GM12873 (cell line): ENCODE data around the gene ULK3.

ENCODE experiments used
- TF ChIP-seq, protein P1 (sequence below): IDR thresholded peaks from 2 replicates; pipeline ENCODE4 v1.5.1; 2012; ENCODE audit warnings: low read depth, mild to moderate bottlenecking, moderate library complexity, low read length, control low read depth; ENCODE audit not compliant: insufficient read depth; ENCODE audit errors: missing control alignments

The ULK3 gene

DNA sequence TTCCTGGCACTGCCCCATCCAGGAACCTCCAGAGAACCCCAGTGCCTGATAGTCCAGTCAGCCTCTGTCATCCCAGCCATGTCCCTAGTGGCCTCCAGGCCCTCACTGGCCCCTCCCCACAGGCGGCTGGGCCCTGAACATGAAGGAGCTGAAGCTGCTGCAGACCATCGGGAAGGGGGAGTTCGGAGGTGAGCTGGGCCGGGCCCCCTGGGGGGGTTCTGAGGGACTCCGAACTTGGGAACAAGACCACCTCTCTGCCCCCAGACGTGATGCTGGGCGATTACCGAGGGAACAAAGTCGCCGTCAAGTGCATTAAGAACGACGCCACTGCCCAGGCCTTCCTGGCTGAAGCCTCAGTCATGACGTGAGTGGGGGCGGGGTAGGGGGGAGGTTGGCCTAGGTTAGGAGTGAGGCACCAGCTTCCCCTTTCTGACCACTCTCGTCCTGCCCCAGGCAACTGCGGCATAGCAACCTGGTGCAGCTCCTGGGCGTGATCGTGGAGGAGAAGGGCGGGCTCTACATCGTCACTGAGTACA is 42.3 kb downstream of the ULK3 start:
- TF ChIP-seq, protein P1, sequence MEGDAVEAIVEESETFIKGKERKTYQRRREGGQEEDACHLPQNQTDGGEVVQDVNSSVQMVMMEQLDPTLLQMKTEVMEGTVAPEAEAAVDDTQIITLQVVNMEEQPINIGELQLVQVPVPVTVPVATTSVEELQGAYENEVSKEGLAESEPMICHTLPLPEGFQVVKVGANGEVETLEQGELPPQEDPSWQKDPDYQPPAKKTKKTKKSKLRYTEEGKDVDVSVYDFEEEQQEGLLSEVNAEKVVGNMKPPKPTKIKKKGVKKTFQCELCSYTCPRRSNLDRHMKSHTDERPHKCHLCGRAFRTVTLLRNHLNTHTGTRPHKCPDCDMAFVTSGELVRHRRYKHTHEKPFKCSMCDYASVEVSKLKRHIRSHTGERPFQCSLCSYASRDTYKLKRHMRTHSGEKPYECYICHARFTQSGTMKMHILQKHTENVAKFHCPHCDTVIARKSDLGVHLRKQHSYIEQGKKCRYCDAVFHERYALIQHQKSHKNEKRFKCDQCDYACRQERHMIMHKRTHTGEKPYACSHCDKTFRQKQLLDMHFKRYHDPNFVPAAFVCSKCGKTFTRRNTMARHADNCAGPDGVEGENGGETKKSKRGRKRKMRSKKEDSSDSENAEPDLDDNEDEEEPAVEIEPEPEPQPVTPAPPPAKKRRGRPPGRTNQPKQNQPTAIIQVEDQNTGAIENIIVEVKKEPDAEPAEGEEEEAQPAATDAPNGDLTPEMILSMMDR: no peak

GRCh38 chr15:74799856-74800558 is 42.9 kb downstream of the ULK3 start:
- TF ChIP-seq, protein P1: peak; percentile 99

DNA sequence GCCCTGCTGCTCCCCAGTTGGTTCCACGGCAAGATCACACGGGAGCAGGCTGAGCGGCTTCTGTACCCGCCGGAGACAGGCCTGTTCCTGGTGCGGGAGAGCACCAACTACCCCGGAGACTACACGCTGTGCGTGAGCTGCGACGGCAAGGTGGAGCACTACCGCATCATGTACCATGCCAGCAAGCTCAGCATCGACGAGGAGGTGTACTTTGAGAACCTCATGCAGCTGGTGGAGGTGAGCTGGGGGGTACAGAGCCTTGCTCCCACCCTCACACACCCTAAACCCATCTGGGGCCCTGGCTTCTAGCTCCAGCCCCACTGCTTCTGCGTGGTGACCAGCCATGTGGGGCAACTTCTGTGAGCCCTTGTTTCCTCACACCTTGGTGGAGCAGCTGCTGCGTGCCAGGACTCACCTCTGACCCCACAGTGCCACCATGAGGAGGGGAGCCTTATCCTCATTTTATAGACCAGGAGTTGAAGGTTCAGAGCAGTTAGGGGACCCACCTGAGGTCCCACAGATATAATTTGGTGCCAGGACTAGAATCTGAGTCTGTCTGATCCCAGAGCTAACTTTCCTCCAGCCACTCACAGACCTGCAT is 43.6 kb downstream of the ULK3 start:
- TF ChIP-seq, protein P1: peak; percentile 17

- TF ChIP-seq, protein P1: peak; percentile 59
Observed at GRCh38 chr15:74798388-74799254, 44.3 kb downstream of the ULK3 start.

DNA sequence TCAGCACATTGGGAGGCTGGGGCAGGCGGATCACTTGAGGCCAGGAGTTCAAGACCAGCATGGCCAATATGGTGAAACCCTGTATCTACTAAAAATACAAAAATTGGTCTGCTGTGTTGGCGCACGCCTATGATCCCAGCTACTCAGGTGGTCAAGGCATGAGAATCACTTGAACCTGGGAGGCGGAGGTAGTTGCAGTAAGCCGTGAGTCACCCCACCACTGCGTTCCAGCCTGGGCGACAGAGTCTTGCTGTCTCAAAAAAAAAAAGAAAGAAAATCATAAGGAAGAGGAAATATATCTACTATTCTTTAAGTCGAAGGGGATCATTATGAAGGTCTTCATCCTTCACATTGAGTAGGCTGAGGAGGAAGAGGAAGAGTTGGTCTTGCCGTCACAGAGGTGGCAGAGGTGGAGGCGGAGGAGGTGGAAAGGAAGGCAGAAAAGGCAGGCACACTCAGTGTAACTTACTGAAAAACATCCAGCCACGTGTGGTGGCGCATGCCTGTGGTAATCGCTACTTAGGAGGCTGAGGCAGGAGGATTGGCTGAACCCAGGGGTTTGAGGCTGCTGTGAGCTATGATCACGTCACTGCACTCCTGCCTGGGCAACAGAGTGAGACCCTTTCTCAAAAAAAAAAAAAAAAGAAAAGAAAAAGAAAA is 46.9 kb downstream of the ULK3 start:
- TF ChIP-seq, protein P1: no peak

GRCh38 chr15:74794970-74795349 is 48.0 kb downstream of the ULK3 start:
- TF ChIP-seq, protein P1: no peak
